Uterus (tissue), 2 donors: ENCODE measurements around the gene ZNF324B.

ENCODE experiments used
- POLR2A ChIP-seq, 2 donors: fragments of 450-650 bp; IDR thresholded peaks; one replicate each; pipeline ENCODE4 v1.6.1; 2016; ENCODE audit warnings: antibody characterized with exemption in 2 of 2, mild to moderate bottlenecking in 1 of 2, moderate library complexity in 1 of 2
- TF ChIP-seq, protein P1 (sequence below), 4 experiments: fragments of 200-600 bp in 2 of 4; fragments of 450-650 bp in 2 of 4; sonication (generic) in 2 of 4; IDR thresholded peaks; one replicate each; pipeline ENCODE4 v1.5.1; 2016 to 2019; ENCODE audit warnings: antibody characterized with exemption in 4 of 4, mild to moderate bottlenecking in 2 of 4, moderate library complexity in 1 of 4

DNA sequence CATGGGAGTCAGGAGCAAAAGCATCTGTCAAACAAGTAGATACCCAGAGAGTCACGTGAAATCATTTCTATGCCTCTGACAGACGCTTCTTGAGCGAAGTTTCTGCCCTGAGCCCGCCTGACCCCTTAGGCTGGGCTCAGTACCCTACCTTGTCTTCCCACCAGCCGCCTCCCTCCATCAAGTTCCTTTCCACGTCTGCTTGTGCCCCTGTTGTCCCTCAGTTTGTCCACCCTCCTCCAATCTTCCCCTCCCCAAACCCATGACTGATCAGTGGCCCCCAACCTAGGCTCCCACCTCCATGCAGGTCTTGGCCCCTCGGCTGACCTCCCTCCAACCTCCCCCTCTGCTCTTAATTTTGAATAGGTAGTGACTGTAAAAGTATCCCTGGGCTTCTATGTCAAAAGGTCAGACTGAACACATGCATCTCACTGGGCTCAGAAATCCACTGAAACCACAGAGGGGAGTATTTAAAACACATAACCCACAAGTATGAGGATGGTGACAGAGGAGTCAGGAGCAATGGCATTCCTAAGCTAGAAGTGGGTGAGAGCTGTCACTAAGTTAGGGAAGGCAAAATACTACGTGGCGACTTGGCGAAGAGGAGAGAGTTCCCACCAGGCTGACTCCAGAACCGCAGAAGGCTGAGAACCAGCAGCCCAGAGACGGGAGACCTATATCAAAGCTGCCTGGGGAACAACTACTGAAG, 23.0 kb downstream of the ZNF324B start:
- TF ChIP-seq, protein P1, sequence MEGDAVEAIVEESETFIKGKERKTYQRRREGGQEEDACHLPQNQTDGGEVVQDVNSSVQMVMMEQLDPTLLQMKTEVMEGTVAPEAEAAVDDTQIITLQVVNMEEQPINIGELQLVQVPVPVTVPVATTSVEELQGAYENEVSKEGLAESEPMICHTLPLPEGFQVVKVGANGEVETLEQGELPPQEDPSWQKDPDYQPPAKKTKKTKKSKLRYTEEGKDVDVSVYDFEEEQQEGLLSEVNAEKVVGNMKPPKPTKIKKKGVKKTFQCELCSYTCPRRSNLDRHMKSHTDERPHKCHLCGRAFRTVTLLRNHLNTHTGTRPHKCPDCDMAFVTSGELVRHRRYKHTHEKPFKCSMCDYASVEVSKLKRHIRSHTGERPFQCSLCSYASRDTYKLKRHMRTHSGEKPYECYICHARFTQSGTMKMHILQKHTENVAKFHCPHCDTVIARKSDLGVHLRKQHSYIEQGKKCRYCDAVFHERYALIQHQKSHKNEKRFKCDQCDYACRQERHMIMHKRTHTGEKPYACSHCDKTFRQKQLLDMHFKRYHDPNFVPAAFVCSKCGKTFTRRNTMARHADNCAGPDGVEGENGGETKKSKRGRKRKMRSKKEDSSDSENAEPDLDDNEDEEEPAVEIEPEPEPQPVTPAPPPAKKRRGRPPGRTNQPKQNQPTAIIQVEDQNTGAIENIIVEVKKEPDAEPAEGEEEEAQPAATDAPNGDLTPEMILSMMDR (IDR thresholded peaks at IDR 0.05), result no peak
- TF ChIP-seq POLR2A (IDR thresholded peaks at IDR 0.05), result no peak
